NCI-H345 treated with DMSO at 0.1 percent for 48 hours (cell line): ENCODE results near the gene ORM1.

ENCODE experiments used
- DNase-seq: peaks from one replicate; lab custom pipeline; 2025; ENCODE audit not compliant: unreplicated experiment; lab: John Stamatoyannopoulos, UW

Gene ORM1

GRCh38 chr9:114362394-114362793, 39.5 kb downstream of the ORM1 start:
- DNase-seq, result no peak

DNA sequence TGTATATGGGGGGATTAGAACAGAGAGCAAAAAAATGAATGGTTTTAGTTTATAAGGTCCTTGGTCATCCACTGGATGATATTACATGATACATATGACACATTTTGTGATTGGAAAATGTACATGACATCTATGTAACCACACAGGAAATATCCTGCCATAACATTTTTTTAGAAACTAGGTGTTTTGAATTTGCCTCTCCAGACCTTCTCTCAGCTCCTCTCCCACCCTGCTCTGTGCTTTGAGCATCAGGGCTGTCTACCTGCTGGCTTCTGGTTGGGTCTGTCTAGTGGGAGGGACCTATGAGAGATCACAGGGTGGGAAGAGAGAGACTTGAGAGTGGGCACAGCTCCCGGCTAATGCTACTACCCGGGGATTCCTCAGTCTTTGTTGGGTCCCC, 40.5 kb downstream of the ORM1 start:
- DNase-seq, result no peak

DNA sequence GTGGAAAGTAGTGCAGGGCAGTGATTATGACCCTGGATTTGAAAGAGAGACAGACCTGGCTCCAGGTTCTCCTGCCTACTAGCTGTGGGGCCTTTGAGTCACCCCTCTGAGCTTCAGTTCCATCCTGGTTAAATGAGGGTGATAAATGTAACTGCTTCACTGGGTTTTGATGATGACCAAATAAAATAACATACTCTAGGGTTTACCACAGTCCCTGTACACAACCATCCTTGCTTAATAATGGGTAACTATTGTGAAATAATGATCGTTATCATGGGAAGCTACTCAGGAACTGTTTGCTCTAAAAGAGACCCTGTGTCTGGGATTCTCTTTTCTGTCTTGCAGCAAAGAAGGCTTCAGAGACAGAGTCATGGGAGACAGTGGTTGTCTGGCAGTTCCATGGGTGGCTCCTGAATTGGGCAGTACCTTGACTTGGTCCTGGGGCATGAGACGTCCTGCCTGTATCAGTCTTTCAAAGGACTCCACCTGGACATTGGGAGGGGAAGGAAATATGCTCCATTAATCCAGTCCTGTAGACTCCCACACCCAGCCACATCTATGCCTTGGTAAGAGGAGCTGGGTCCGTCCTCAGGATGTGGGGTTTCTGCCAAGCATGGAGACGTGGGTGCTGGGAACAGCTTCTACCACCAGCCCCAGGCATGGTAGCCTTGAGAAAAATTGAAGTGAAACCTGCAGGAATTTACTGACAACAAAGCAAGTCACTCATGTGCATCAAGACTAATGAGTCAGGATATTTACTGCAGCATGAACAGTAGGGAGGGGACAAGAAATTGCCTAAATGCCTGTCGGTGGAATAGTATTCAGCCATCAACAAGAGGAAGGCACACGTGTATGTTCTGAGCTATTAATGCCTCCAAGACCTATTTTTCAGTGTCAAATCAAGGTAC, 41.5 kb downstream of the ORM1 start:
- no peak for DNase-seq

GRCh38 chr9:114365194-114365593, 42.3 kb downstream of the ORM1 start:
- no peak for DNase-seq

DNA sequence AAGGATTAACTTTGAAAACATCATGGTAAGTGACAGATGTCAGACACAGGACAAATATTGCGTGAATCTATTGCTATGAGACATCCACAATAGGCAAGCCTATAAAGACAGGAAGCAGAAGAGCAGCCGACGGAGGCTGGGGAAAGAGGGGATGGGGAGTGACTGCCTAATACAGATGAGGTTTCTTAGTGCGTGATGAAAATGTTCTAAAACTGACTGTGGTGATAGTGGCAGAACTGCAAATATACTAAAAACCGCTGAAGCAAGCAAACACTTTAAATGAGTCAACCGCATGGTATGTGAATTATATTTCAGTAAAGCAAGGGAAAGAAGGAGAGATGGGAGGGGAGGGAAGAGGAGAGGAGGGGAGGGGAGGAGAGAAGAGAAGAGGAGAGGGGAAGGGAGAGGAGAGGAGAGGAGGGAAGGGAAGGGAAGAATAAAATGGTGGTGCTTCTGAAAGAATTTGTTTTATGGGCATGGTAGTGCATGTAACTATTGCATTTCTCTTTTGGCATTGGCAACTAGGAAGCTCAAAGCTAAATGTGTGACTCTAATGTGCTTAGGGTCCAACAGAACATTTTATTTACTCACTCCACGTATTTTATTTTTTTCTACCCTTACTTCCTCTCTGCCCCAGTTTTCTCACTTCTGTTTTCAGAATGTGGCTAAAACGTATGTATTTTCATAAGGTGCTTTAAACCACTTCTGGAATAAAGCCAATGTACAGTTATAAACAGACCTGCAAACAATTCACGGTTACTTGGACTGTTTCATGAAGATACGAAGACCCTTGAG, 43.6 kb downstream of the ORM1 start:
- no peak for DNase-seq

DNA sequence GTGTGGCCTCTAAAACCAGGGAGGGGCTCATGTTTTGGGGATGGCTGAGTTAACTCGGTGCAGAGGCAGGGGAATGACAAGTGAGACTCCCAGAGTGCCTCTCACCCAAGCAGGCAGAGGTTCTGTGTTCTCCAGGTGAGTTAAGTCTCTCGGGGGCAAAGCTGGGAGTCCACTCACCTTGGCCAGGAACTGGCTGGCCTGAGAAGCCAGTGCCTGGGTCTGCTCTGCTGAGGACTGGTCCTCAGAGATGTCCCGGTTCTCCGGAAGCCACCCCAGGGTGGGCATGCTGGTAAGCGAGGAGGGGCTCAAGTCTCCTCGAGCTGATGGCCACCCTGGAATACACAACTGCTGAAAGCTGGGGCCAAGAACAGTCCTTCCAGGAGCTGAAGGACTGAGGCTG, 44.5 kb downstream of the ORM1 start:
- DNase-seq, result no peak

- no peak for DNase-seq
Measured at GRCh38 chr9:114367772-114368569, 45.1 kb downstream of the ORM1 start.

DNA sequence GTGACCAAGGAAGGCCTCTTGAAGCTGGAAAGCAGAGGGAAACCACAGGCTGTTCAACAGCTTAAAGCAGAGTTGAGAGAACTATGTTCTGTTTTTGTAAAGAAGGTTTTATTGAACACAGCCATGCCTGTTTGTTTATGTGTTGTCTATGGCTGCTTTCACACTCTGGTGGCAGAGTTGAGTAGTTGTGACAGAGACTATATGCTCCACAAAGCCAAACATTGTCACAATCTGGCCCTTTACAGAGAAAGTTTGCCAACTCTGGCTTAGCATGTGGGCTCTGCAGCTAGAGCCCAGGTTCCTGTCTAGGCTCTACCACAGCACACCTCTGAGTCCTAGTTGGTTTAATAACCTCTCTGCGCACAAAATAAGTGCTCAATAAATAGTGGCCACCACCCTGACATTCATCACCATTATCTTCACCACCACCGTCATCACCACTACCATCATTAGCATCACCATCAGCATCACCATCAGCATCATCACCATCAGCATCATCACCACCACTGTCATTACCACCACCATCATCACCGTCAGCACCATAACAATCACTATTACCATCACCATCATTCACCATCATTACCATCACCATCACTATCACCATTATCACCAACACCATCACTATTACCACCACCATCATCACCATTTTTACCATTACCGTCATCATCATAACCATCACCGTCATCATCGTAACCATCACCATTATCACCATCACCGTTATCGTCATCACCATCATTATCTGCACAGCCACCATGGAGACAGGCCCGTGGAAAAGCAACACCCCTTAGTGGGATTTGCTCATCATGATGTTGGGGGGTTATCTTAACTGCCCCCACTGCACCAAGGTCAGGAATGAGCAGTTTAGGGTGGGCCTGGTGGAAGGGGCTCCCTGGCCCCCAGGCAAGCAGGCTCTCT, 46.6 kb downstream of the ORM1 start:
- DNase-seq, result no peak

DNA sequence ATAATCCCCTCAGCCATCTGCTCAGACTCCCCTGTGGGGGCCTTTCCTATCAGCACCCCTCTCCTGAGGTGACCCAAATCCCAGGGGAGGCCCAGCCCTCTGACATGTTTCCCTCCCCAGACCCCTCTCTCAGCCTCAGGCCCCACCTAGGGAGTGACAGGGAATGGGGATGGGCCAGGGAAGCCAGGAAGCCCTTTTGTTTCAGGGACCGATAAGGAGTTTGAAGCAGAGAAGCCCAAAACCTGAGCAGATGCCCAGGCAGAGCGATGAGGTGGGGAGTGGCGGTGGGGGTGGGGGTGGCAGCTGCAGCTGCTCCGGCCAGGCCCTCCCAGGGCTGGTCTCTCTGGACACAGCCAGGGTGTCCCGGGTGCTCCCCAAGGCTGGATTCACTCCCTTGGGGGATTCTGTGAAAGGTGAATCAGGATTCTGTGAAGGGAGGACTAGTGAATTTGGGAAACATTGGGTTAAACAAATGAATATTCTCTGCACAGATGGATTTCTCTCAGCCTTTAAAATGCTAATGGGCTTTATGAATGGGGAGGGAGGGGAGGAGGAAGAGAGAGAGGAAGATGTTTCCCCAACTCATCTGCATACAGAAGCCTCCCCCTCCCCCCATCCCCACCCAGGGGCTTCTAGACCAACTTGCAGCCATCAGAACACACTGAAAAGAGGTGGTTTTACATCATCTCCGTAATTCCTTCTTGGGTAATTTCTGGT, 47.5 kb downstream of the ORM1 start:
- DNase-seq, result no peak

DNA sequence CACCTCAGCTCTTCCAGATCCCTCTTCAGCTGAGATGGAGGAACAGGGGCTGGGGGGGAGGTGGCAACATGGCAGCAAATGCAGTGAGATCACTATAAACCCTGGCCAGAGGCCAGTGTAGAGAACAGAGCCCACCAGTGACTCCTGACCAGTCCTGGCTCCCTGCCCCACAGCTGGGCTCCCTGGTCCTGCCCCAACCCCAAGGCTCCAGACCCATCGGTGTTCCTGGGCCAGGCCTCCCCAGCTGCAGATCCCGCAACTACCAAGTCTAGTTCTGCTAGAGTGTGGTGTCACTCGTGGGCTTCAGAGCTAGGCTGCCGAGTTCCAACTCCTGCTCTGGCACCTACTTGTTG, 48.0 kb downstream of the ORM1 start:
- no peak for DNase-seq

- no peak for DNase-seq
Measured at GRCh38 chr9:114371343-114371944, 48.5 kb downstream of the ORM1 start.

GRCh38 chr9:114371973-114372917, 49.3 kb downstream of the ORM1 start:
- DNase-seq, result no peak

- no peak for DNase-seq
Measured at GRCh38 chr9:114372921-114373448, 50.1 kb downstream of the ORM1 start.

- no peak for DNase-seq
Measured at GRCh38 chr9:114373960-114374730, 51.2 kb downstream of the ORM1 start.

DNA sequence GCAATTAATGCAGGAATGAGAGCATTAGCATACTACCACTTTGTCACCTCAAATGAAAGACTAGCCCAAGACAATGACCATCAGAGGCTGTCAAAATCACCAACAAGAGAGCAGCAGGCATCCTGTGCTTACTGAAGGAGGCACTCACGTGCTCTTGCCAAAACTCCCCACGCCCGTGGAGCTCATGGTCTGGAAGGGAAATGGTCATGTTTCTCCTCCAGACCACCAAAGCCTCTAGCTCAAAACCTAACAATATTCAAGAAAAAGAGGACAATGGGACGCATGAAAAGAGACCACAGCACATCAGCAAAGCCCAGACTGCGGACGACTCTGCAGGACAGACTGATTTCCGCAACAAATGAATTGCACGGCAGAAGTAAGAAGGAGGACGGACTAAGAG, 52.0 kb downstream of the ORM1 start:
- no peak for DNase-seq

GRCh38 chr9:114375386-114376175, 52.7 kb downstream of the ORM1 start:
- DNase-seq, result no peak
